H1 (cell line): ENCODE results near the gene MAST1. TPM values are rescaled to one million over a fixed set of nuclear protein-coding genes. Genes with fewer than 3 reads are reported as not detected.

Source experiments
- CTCF ChIA-PET: fragments of 300-600 bp; sonication (Branson Sonifier 250); formaldehyde crosslinking; loops from one replicate; lab custom pipeline; 2021; ENCODE audit not compliant: partially characterized antibody; lab: Charles Lee
- POLR2A ChIA-PET: fragments of 300-600 bp; sonication (Branson Sonifier 250); formaldehyde crosslinking; loops from one replicate; lab custom pipeline; 2021; ENCODE audit warnings: inconsistent platforms; ENCODE audit not compliant: partially characterized antibody; lab: Charles Lee
- DNase-seq, 2 experiments: peaks; one replicate each; pipeline versions ENCODE4 v3.0.0 to v3.0.0-alpha.2; 2010 to 2022; ENCODE audit warnings: low spot score in 2 of 2, low read depth in 1 of 2, mixed read lengths in 1 of 2
- FAIRE-seq: peaks from 2 replicates; lab custom pipeline; 2011; peaks lifted over from hg19 to GRCh38; lab: Jason Lieb, UNC
- H2AFZ ChIP-seq: 2 replicates; pipeline ENCODE4 v1.8.1; 2012; ENCODE audit warnings: low read length, inconsistent platforms
- H2AK5ac ChIP-seq: 2 replicates; pipeline ENCODE4 v1.6.1; 2013; ENCODE audit warnings: low read depth, low read length
- H2BK120ac ChIP-seq: replicated peaks from 2 replicates; pipeline ENCODE3; 2013; ENCODE audit warnings: low read depth, low read length, inconsistent platforms
- H2BK12ac ChIP-seq: 2 replicates; pipeline ENCODE4 v1.6.1; 2013; ENCODE audit warnings: low read depth, low read length
- H2BK15ac ChIP-seq: 2 replicates; pipeline ENCODE4 v1.6.1; 2013; ENCODE audit warnings: low read length
- H2BK20ac ChIP-seq: 2 replicates; pipeline ENCODE4 v1.6.1; 2013; ENCODE audit warnings: low read length
- H2BK5ac ChIP-seq: 2 replicates; pipeline ENCODE4 v1.6.1; 2013; ENCODE audit warnings: low read depth, low read length
- H3K14ac ChIP-seq: 2 replicates; pipeline ENCODE4 v1.6.1; 2013; ENCODE audit warnings: inconsistent platforms; ENCODE audit not compliant: insufficient read length
- H3K18ac ChIP-seq: 2 replicates; pipeline ENCODE4 v1.6.1; 2013; ENCODE audit warnings: low read length; ENCODE audit errors: extremely low read depth
- H3K23ac ChIP-seq: 2 replicates; pipeline ENCODE4 v1.6.1; 2013; ENCODE audit warnings: inconsistent platforms; ENCODE audit not compliant: insufficient read length
- H3K23me2 ChIP-seq: 2 replicates; pipeline ENCODE4 v1.6.1; 2013; ENCODE audit warnings: low read depth, low read length
- H3K27ac ChIP-seq: 2 replicates; pipeline ENCODE4 v1.6.1; 2011; ENCODE audit warnings: low read depth, low read length, inconsistent platforms
- H3K27me3 ChIP-seq, 4 experiments: replicated peaks in 1 of 4; 1 replicate in 1 of 4; 2 replicates in 3 of 4; pipeline versions ENCODE4 v1.6.1 to v1.8.1; 2011 to 2013; ENCODE audit warnings: low read length in 3 of 4, mild to moderate bottlenecking in 3 of 4, inconsistent platforms in 2 of 4, mixed read lengths in 2 of 4, moderate library complexity in 1 of 4; ENCODE audit not compliant: control insufficient read depth in 3 of 4, insufficient read depth in 3 of 4; ENCODE audit errors: extremely low read depth in 1 of 4
- H3K36me3 ChIP-seq, 4 experiments: 2 replicates each; pipeline versions ENCODE4 v1.6.1 to v1.8.1; 2011 to 2013; ENCODE audit warnings: mild to moderate bottlenecking in 4 of 4, low read length in 3 of 4, moderate library complexity in 2 of 4, control low read depth in 1 of 4, inconsistent platforms in 1 of 4; ENCODE audit not compliant: insufficient read depth in 4 of 4, control insufficient read depth in 2 of 4
- H3K4ac ChIP-seq: replicated peaks from 2 replicates; pipeline ENCODE3; 2013; ENCODE audit warnings: low read length, low read depth, mixed read lengths, inconsistent platforms; ENCODE audit not compliant: insufficient read length
- H3K4me1 ChIP-seq, 4 experiments: replicated peaks in 1 of 4; 1 replicate in 1 of 4; 2 replicates in 3 of 4; pipeline versions ENCODE4 v1.6.1 to v1.8.1; 2011 to 2013; ENCODE audit warnings: low read length in 3 of 4, inconsistent platforms in 2 of 4, mixed read lengths in 1 of 4; ENCODE audit not compliant: insufficient read depth in 4 of 4, control insufficient read depth in 3 of 4
- H3K4me2 ChIP-seq, 2 experiments: 2 replicates each; pipeline versions ENCODE4 v1.6.1 to v1.8.1; 2011 to 2013; ENCODE audit warnings: low read depth in 2 of 2, low read length in 2 of 2, control low read depth in 1 of 2, inconsistent platforms in 1 of 2, mild to moderate bottlenecking in 1 of 2; ENCODE audit not compliant: insufficient read depth in 1 of 2
- H3K4me3 ChIP-seq, 4 experiments: fragments of 200-600, 300-600 bp in 1 of 4; sonication (generic), shearing (Covaris generic), sonication (Bioruptor Twin) in 1 of 4; 2 replicates each; pipeline versions ENCODE4 v1.5.1 to v1.8.1; 2011 to 2016; ENCODE audit warnings: low read length in 4 of 4, low read depth in 3 of 4, control low read depth in 2 of 4, inconsistent platforms in 2 of 4, mild to moderate bottlenecking in 2 of 4, mixed read lengths in 1 of 4, moderate library complexity in 1 of 4; ENCODE audit not compliant: insufficient read depth in 2 of 4; ENCODE audit errors: extremely low read depth in 1 of 4
- H3K56ac ChIP-seq: replicated peaks from 2 replicates; pipeline ENCODE3; 2013; ENCODE audit warnings: low read depth, mild to moderate bottlenecking, mixed read lengths, low read length, inconsistent platforms; ENCODE audit not compliant: insufficient read length
- H3K79me1 ChIP-seq: 2 replicates; pipeline ENCODE4 v1.6.1; 2013; ENCODE audit warnings: low read depth, low read length, control low read depth
- H3K79me2 ChIP-seq, 2 experiments: 2 replicates each; pipeline versions ENCODE4 v1.6.1 to v1.8.1; 2012 to 2013; ENCODE audit warnings: low read length in 2 of 2, mild to moderate bottlenecking in 2 of 2, inconsistent platforms in 1 of 2; ENCODE audit not compliant: insufficient read depth in 2 of 2, control insufficient read depth in 1 of 2
- H3K9ac ChIP-seq, 4 experiments: replicated peaks in 1 of 4; 1 replicate in 1 of 4; 2 replicates in 3 of 4; pipeline versions ENCODE4 v1.6.1 to v1.8.1; 2011 to 2013; ENCODE audit warnings: low read depth in 3 of 4, low read length in 3 of 4, control low read depth in 2 of 4, mild to moderate bottlenecking in 2 of 4, moderate library complexity in 2 of 4, inconsistent platforms in 1 of 4; ENCODE audit errors: extremely low read depth in 1 of 4
- H3K9me3 ChIP-seq, 2 experiments: 2 replicates each; pipeline versions ENCODE4 v1.6.1 to v1.8.1; 2012 to 2013; ENCODE audit warnings: mild to moderate bottlenecking in 2 of 2, moderate library complexity in 2 of 2, control low read depth in 1 of 2, inconsistent platforms in 1 of 2, low read depth in 1 of 2, low read length in 1 of 2, mixed read lengths in 1 of 2; ENCODE audit not compliant: insufficient read depth in 2 of 2
- H4K20me1 ChIP-seq, 2 experiments: replicated peaks in 1 of 2; 2 replicates each; pipeline versions ENCODE3 to v1.8.1; 2011 to 2013; ENCODE audit warnings: inconsistent platforms in 2 of 2, low read length in 2 of 2, mild to moderate bottlenecking in 1 of 2; ENCODE audit not compliant: insufficient read depth in 2 of 2, control insufficient read depth in 1 of 2
- H4K5ac ChIP-seq: 2 replicates; pipeline ENCODE4 v1.6.1; 2013; ENCODE audit warnings: low read length, low read depth, mixed read lengths, inconsistent platforms; ENCODE audit not compliant: insufficient read length
- H4K8ac ChIP-seq: 2 replicates; pipeline ENCODE4 v1.8.0; 2013; ENCODE audit warnings: mild to moderate bottlenecking, moderate library complexity, low read length, inconsistent platforms; ENCODE audit not compliant: insufficient read depth; ENCODE audit errors: extremely low read depth
- H4K91ac ChIP-seq: replicated peaks from 2 replicates; pipeline ENCODE3; 2013; ENCODE audit warnings: low read length, mixed read lengths, inconsistent platforms; ENCODE audit not compliant: insufficient read length
- ASH2L ChIP-seq: fragments of 200-600, 300-600 bp; sonication (generic); IDR thresholded peaks from one replicate; pipeline ENCODE4 v1.7.1; 2017; ENCODE audit warnings: low read length
- BACH1 ChIP-seq: IDR thresholded peaks from 2 replicates; pipeline ENCODE4 v1.6.1; 2012; ENCODE audit warnings: low read length, improper control_type of control experiment
- BRCA1 ChIP-seq: IDR thresholded peaks from 2 replicates; pipeline ENCODE4 v1.6.1; 2012; ENCODE audit warnings: low read depth, low read length, improper control_type of control experiment
- JUN ChIP-seq: IDR thresholded peaks from 2 replicates; pipeline ENCODE4 v1.6.1; 2011; ENCODE audit warnings: low read depth, mild to moderate bottlenecking, improper control_type of control experiment, low read length
- NANOG ChIP-seq: IDR thresholded peaks from 2 replicates; pipeline ENCODE4 v1.6.1; 2011; ENCODE audit warnings: low read length, low read depth, mild to moderate bottlenecking, inconsistent platforms; ENCODE audit not compliant: insufficient read depth, poor library complexity, severe bottlenecking
- POLR2AphosphoS5 ChIP-seq: IDR thresholded peaks from 2 replicates; pipeline ENCODE4 v1.6.1; 2011; ENCODE audit warnings: low read depth, low read length
- RAD21 ChIP-seq, 2 experiments: IDR thresholded peaks in 1 of 2; conservative IDR thresholded peaks in 1 of 2; 2 replicates each; pipeline ENCODE4 v1.6.1; 2011; ENCODE audit warnings: low read depth in 2 of 2, low read length in 2 of 2, improper control_type of control experiment in 1 of 2, inconsistent platforms in 1 of 2, mild to moderate bottlenecking in 1 of 2, moderate library complexity in 1 of 2
- SP1 ChIP-seq: IDR thresholded peaks from 2 replicates; pipeline ENCODE4 v1.6.1; 2011; ENCODE audit warnings: low read depth, low read length
- SP4 ChIP-seq: IDR thresholded peaks from 2 replicates; pipeline ENCODE4 v1.6.1; 2012; ENCODE audit warnings: low read length, inconsistent platforms
- WGBS, 2 experiments: shearing (Covaris generic) in 1 of 2; methylation state at CpG; one replicate each; pipeline versions ENCODE4 v1.1.6 to v1.1.7; 2013 to 2015; ENCODE audit warnings: low lambda C conversion rate in 2 of 2, mixed read lengths in 2 of 2, inconsistent platforms in 1 of 2, low coverage in 1 of 2, missing lambda C conversion rate in 1 of 2; ENCODE audit not compliant: insufficient replicate concordance in 2 of 2, insufficient coverage in 1 of 2, insufficient read length in 1 of 2; ENCODE audit errors: extremely low coverage in 1 of 2, missing lambda C conversion rate in 1 of 2; 5-methylcytosine and 5-hydroxymethylcytosine counted together
- polyA plus RNA-seq, 7 experiments: library from polyadenylated mRNA; depleted of rRNA in 3 of 7; stranded (reverse) in 5 of 7; unstranded in 2 of 7; fragments of >200 nt in 5 of 7; fragments of 200-250 nt in 2 of 7; gene quantifications; 1 replicate in 5 of 7; 2 replicates in 1 of 7; 4 replicates in 1 of 7; pipeline versions ENCODE4 v1.2.1 to v1.2.3, GENCODE V29; 2011 to 2013; ENCODE audit warnings: missing spikeins in 2 of 7, mixed read lengths in 2 of 7
- total RNA-seq: library from RNA; stranded (reverse); fragmentation: NEBNext Ultra II Directional; extraction: Animal tissue kit (Norgen Biotek cat#: 25700); gene quantifications from 2 replicates; pipeline ENCODE4 v1.2.1, GENCODE V29; 2021
- TF ChIP-seq, protein P1 (sequence below): IDR thresholded peaks from 2 replicates; pipeline ENCODE4 v1.6.1; 2011; ENCODE audit warnings: low read depth, mild to moderate bottlenecking, low read length; ENCODE audit not compliant: insufficient read depth

MAST1 gene
- total and polyA plus RNA-seq, 2 of the 8 experiments (the other 6 are each of a cell fraction or from before 2014, with no cell fraction given) = 15.6 to 28.3 TPM

DNA sequence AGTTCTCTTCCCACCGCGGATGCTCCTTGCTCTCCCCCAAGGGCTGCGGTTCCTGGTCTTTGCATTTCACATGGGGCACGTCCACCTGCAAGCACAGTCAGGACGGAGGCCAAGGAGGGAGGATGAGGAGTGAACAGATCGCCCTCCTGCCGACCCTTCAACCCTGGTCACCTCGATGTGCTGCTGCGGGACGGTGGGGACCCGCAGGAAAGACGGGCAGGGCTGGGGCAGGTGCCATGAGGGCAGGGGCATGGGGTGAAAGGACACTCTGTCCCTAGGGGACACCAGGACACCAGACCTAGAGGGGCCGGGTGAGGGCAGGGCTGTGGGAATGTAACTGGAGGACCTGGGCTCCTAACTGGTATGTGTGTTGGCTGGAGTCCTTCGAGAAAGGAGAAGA is 79.9 kb downstream of the MAST1 start:
- H3K79me1 ChIP-seq = no peaks in the 10 kb centered on the region
- H3K9me3 ChIP-seq = peaks cover 2 to 9% of the 10 kb centered on the region in 2 experiments; a peak in 1 of 4 replicates
- ChIA-PET CTCF (interaction anchor here (0.6 kb wide), 1 partner anchor 307 kb away, joined by 3 read pairs; no protein-coding TSS in a partner anchor), POLR2A (interaction anchor here (1.2 to 13.9 kb wide), 7 partner anchors 8 to 34 kb away, joined by 4 to 180 read pairs (median 9); partner anchors contain the start of genes CALR, FARSA and GCDH)
- H3K9ac ChIP-seq = no peak overlapping the region
- DNase-seq (no peak), FAIRE-seq (no peak)
- 92% methylated on average over 14 of the region's 14 CpGs; no CpG with 5 or more reads in 1 of the 2 experiments for WGBS, 2 experiments
- no peak overlapping the region for H3K18ac ChIP-seq
- H3K14ac ChIP-seq = no peak overlapping the region
- H3K27me3 ChIP-seq = peaks cover 6 to 12% (median 11%) of the 10 kb centered on the region in 4 experiments
- H3K4ac ChIP-seq = no peak overlapping the region
- no peak overlapping the region for H4K91ac ChIP-seq
- H2BK12ac ChIP-seq = peak overlapping the region; percentile 23; the same call in 1 of the 2 replicates
- H4K8ac ChIP-seq = no peak overlapping the region
- no peak overlapping the region for H2BK15ac ChIP-seq
- H3K56ac ChIP-seq = no peak overlapping the region
- no peak overlapping the region for H2BK5ac ChIP-seq
- H2AK5ac ChIP-seq = peak overlapping the region; percentile 65; the same call in 1 of the 2 replicates
- no peak overlapping the region for H3K27ac ChIP-seq
- peaks cover 5 to 14% (median 10%) of the 10 kb centered on the region in 4 experiments; a peak in 5 of 8 replicates for H3K36me3 ChIP-seq
- 0 out of 2 replicates have a peak overlapping the region, but pooled peaks have one; percentile 23 for H2BK20ac ChIP-seq
- H3K4me1 ChIP-seq = peaks cover 5 to 9% (median 7%) of the 10 kb centered on the region in 4 experiments; a peak in 6 of 7 replicates
- H2BK120ac ChIP-seq = no peak overlapping the region
- H4K20me1 ChIP-seq = no peaks in the 10 kb centered on the region
- no peaks in the 10 kb centered on the region for H3K79me2 ChIP-seq
- no peak overlapping the region for H2AFZ ChIP-seq
- no peaks in the 10 kb centered on the region for H3K23me2 ChIP-seq
- no peak overlapping the region for H3K4me2 ChIP-seq
- no peak overlapping the region for H3K23ac ChIP-seq
- TF ChIP-seq RAD21 (IDR thresholded peaks at IDR 0.05 in 1 of 2, conservative IDR thresholded peaks at IDR 0.05 in 1 of 2; ENCODE audit: low read depth in 2 of 2, low read length in 2 of 2) (no peak), JUN (no peak), SP4 (no peak), BRCA1 (no peak), BACH1 (no peak), POLR2AphosphoS5 (no peak; the same call in 1 of the 2 replicates), NANOG (no peak), ASH2L (no peak), SP1 (no peak)
- TF ChIP-seq, protein P1, sequence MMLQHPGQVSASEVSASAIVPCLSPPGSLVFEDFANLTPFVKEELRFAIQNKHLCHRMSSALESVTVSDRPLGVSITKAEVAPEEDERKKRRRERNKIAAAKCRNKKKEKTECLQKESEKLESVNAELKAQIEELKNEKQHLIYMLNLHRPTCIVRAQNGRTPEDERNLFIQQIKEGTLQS = no peak
- no peak overlapping the region for H3K4me3 ChIP-seq
- no peak overlapping the region for H4K5ac ChIP-seq
